Stimulated activated CD4-positive, alpha-beta T cell treated with anti-CD3 and anti-CD28 coated beads, Interleukin-2, amount 100 ng/mL, for 48 hours (primary cell): ENCODE data around the gene AGPAT1.
"Not testable (repeated sequence)": the region's sequence is repeated elsewhere in the genome, so short reads cannot be mapped to it uniquely, and the experiment has no call there.

Source experiments
- DNase-seq, 2 donors: peaks; one replicate each; pipeline ENCODE4 v3.0.0-alpha.2; 2020

Gene AGPAT1

DNA sequence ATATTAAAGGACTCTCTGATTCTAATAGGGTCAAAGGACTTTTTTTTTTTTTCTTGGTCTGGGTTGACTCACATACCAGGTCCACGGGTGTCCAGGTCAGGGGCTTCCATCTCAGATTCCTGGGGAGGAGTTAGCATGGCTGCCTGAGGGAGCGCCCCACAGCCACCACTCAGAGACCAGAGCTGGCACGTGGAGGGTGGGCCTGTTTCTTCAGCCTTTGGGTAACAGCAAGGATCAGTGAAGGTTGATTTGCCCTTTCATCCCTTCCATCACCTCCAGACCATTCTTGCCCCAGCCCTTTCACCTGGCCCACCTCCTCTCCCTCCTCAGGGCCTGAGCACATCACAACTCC lies 22.4 kb upstream of the AGPAT1 start:
- DNase-seq: no peak

GRCh38 chr6:32196682-32197616 lies 21.1 kb upstream of the AGPAT1 start:
- DNase-seq: no peak

DNA sequence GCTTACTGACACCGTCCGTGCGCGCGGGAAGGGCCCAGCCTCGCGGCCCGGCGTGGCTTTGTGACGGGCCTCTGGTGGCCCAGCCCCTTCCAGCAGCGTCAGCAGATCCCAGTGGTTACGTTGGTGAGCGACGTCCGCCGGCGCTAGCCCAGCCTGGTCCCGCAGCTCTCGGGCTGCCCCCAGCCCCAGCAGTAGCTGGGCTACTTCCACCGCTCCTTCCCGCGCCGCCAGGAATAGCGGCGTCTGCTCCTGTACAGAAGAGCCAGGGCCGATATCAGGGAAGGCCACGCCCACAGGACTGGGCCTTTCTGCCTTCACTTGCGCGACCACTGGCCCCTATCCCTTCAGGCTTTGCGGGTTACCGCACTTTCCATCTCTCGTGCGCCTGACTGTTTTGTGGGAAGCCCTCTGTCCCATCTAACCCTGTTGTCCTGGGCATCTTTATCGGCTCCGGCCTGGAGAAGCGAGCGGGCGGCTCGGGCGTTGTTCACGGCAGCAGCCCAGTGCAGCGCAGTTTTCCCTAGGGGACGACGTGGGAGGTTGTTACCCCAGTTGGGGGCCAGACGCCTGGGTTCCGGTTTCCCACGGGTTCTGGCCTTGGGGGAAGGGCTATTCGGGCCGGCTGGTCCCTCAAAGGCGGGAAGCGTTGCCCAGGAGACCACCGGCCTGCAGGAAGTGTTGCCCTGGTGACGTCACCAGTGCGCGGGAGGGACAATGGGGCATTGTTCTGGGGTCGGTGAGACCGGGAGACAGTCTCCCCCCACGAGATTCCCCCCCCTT lies 20.2 kb upstream of the AGPAT1 start:
- peak; percentile 56 to 57 for DNase-seq

GRCh38 chr6:32195652-32195901 lies 19.7 kb upstream of the AGPAT1 start:
- DNase-seq: peak; percentile 100

GRCh38 chr6:32194825-32195651 lies 19.2 kb upstream of the AGPAT1 start:
- no peak for DNase-seq

GRCh38 chr6:32194388-32194787 lies 18.5 kb upstream of the AGPAT1 start:
- DNase-seq: no peak

- not testable (repeated sequence) for DNase-seq
These were observed 17.2 kb upstream of the AGPAT1 start for GRCh38 chr6:32193096-32193495.

DNA sequence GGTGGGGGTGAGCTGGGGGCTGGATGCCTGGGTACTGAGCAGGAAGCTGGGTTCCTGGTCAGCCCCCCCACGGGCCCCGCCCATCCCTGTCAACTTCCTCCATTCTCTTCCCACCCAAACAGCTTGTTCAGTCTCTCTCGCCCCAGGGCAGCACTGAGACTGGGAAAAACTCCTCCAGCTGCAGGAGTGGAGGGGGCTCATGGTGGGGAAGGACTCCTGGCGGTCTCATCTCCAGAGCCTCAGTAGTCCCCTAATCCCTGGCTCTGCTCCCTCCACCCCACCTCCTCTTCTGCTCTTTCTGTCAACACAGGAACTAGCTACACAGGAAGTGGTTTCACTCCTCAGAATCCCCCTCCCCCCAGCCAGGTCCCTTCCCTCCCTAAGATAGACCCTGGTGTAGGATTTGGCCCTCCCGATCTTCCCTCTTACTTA lies 16.7 kb upstream of the AGPAT1 start, which contains the start of gene GPSM3:
Gene GPSM3, minus strand, starts transcription at position 36 of the 432 bp plus-strand sequence. CDS start 130 bp downstream, outside the sequence.
- no peak for DNase-seq

- no peak for DNase-seq
These were observed 16.1 kb upstream of the AGPAT1 start for GRCh38 chr6:32191696-32192607.

DNA sequence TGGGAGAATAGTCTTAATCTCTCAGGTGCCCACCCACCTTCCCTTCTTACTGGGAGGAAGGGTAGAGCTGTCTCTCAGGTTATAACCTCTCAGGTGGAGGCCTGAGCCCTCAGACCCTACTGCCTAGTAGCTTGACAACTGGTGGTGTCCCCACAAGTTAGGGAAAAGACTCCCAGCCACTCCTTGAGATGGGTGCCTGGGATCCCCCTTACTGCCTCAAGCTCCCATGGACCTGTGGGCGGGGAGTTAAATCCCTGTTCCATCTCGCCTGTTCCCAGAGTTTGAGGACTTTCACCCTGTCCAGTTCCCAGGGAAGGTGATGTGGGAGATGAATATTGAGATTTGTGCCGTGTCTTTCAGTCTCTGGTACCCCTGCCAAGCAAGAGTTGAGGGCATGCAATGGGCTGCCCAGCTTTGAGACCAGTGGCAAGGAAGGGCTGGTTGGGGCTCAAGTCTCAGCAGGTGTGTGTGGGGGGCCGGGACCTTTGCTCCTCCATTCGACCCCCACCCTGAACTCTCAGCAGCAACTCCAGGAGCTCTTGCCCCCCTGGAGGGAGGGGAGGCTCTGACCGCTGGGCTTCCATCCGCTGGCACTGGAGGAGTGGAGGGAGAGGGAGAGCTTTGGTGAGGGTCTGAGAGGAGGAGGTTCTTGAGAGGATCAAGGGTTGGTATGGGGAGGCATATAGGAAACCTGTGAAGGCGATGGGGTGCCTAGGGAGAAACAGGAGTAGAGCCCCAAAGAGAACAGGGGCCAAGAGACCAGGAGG lies 15.2 kb upstream of the AGPAT1 start:
- no peak for DNase-seq

GRCh38 chr6:32190054-32190851 lies 14.4 kb upstream of the AGPAT1 start, which contains the start of gene PBX2:
PBX2 (minus strand) TSS chr6:32190202; CDS start chr6:32189915, 287 bp downstream.
- DNase-seq: peak; percentile 65 to 67

GRCh38 chr6:32189742-32190053 lies 13.8 kb upstream of the AGPAT1 start:
- DNase-seq: no peak

- no peak for DNase-seq
These were observed 13.3 kb upstream of the AGPAT1 start for GRCh38 chr6:32189069-32189741.

DNA sequence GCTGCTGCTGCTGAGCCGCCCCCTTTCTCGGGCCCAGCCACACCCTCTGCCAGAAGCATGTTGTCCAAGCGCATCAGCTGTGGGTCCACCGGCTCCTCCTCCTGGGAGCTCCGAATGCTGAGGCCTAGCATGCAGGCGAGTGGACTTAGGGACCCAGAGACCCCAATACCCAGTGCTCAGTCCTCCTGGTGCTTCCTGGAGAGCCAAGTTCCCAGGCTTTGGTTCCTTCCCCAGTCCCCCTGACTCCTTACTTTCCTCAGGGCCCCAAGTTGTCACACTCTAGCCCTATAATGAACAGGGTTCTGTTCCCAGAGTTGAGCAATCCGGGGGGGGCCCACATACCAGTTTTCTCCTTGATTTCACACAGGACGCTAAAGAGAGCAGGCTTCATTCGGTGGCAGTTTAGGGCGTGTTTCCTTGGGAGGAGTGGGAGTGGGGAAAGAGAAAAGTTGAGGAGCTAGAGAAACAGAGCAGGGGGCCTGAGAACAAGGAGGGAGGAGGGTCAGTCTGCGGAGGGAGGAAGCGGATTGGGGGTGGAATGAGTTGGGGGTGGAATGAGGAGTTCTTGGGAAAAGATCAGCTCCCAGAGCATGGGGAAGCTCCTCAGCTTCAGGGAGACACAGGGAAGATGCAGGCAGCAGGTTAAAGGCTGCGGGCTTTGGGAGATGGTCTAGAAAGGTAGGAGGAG lies 12.6 kb upstream of the AGPAT1 start:
- no peak for DNase-seq

- DNase-seq: not testable (repeated sequence)
These were observed 12.0 kb upstream of the AGPAT1 start for GRCh38 chr6:32187725-32188380.

GRCh38 chr6:32187009-32187709 lies 11.3 kb upstream of the AGPAT1 start:
- DNase-seq: no peak

DNA sequence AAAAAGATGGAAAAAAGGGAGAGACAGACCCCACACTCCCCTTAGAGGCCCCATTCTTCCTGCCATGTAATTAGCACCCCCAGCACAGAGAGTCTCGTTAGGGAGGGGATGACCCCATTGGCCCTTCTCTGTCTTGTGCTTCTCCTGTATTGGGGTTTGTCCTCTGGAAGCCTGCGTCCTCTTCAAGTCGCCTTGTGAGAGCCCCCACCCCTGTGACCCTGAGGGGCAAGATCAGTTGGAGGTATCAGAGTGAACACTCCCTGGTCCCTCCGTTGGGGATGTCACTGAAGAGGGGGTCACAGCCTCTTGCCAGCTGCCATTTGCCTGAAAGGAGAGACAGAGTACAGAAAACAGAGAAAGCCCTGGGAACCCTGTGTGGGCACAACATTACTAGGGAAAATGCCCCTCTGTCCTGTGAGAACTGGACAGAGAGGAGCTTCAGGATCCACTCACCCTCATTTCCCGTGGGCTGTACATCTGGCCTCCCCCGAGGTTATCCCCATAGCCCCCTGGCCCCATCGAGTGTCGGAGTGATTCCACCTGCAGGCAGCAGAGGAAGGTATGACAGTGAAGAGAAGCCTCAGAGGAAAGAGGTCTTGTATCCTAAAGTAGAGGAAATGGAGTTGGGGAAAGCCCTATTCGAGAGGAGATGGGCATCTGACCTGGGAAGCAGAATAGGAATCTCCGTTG lies 10.4 kb upstream of the AGPAT1 start:
- DNase-seq: not testable (repeated sequence)
